ENCODE results near the gene TFCP2L1. TPM values are rescaled to one million over a fixed set of nuclear protein-coding genes. Genes with fewer than 3 reads are reported as not detected.
A peak's percentile ranks its signal among the peaks of the same experiment; 100 is the strongest.
"Not testable (repeated sequence)": the region's sequence is repeated elsewhere in the genome, so short reads cannot be mapped to it uniquely, and the experiment has no call there.

The TFCP2L1 gene
- total and polyA plus RNA-seq, 9 donors: under 0.01 to 0.45 (median 0.25) TPM

- peak; percentile 69 for DNase-seq
These were observed 57.4 kb downstream of the TFCP2L1 start for GRCh38 chr2:121227381-121228144.

GRCh38 chr2:121225681-121226080, 59.3 kb downstream of the TFCP2L1 start:
- H3K9me3 ChIP-seq (replicated peaks; ENCODE audit: control insufficient read depth, low read depth, low read length); H3K36me3 ChIP-seq (ENCODE audit: control insufficient read depth, insufficient read depth, low read length); H3K27ac ChIP-seq (ENCODE audit: low read length); DNase-seq; H3K4me3 ChIP-seq (ENCODE audit: low read length); H3K27me3 ChIP-seq (ENCODE audit: control insufficient read depth, insufficient read depth, low read length): not testable (repeated sequence)
- peaks cover 10% of the 10 kb centered on the region for H3K4me1 ChIP-seq (ENCODE audit: control insufficient read depth, insufficient read depth, low read length)
- 97% methylated on average over 13 of the region's 26 CpGs for WGBS (ENCODE audit: insufficient coverage)

More at GRCh38 chr2:121227381-121228144, 57.4 kb downstream of the TFCP2L1 start:
- H3K9me3 ChIP-seq (replicated peaks; ENCODE audit: control insufficient read depth, low read depth, low read length); H3K27ac ChIP-seq (ENCODE audit: low read length); H3K27me3 ChIP-seq (ENCODE audit: control insufficient read depth, insufficient read depth, low read length); H3K4me3 ChIP-seq (ENCODE audit: low read length); H3K36me3 ChIP-seq (ENCODE audit: control insufficient read depth, insufficient read depth, low read length): not testable (repeated sequence)
- 48% methylated on average over 14 of the region's 18 CpGs for WGBS (ENCODE audit: insufficient coverage)
- H3K4me1 ChIP-seq (ENCODE audit: control insufficient read depth, insufficient read depth, low read length): peaks cover 10% of the 10 kb centered on the region

- Histone ChIP-seq H3K9me3 (replicated peaks; ENCODE audit: control insufficient read depth, low read depth, low read length) (no peaks in the 10 kb centered on the region), H3K36me3 (ENCODE audit: control insufficient read depth, insufficient read depth, low read length) (no peaks in the 10 kb centered on the region), H3K4me3 (ENCODE audit: low read length) (no peak overlapping the region), H3K4me1 (ENCODE audit: control insufficient read depth, insufficient read depth, low read length) (no peaks in the 10 kb centered on the region), H3K27me3 (ENCODE audit: control insufficient read depth, insufficient read depth, low read length) (no peaks in the 10 kb centered on the region), H3K27ac (ENCODE audit: low read length) (no peak overlapping the region)
- DNase-seq: no peak
- no CpG with 5 or more reads among the region's 1 CpG for WGBS (ENCODE audit: insufficient coverage)
These were observed 64.0 kb downstream of the TFCP2L1 start for GRCh38 chr2:121220995-121221394.

- no peak overlapping the region for H3K27ac ChIP-seq (ENCODE audit: low read length)
- no peaks in the 10 kb centered on the region for H3K4me1 ChIP-seq (ENCODE audit: control insufficient read depth, insufficient read depth, low read length)
- no peaks in the 10 kb centered on the region for H3K27me3 ChIP-seq (ENCODE audit: control insufficient read depth, insufficient read depth, low read length)
- H3K36me3 ChIP-seq (ENCODE audit: control insufficient read depth, insufficient read depth, low read length): no peaks in the 10 kb centered on the region
- 77% methylated on average over 4 of the region's 5 CpGs for WGBS (ENCODE audit: insufficient coverage)
- DNase-seq: no peak
- no peak overlapping the region for H3K4me3 ChIP-seq (ENCODE audit: low read length)
- H3K9me3 ChIP-seq (replicated peaks; ENCODE audit: control insufficient read depth, low read depth, low read length): no peaks in the 10 kb centered on the region
These were observed 65.1 kb downstream of the TFCP2L1 start for GRCh38 chr2:121219866-121220265.

DNA sequence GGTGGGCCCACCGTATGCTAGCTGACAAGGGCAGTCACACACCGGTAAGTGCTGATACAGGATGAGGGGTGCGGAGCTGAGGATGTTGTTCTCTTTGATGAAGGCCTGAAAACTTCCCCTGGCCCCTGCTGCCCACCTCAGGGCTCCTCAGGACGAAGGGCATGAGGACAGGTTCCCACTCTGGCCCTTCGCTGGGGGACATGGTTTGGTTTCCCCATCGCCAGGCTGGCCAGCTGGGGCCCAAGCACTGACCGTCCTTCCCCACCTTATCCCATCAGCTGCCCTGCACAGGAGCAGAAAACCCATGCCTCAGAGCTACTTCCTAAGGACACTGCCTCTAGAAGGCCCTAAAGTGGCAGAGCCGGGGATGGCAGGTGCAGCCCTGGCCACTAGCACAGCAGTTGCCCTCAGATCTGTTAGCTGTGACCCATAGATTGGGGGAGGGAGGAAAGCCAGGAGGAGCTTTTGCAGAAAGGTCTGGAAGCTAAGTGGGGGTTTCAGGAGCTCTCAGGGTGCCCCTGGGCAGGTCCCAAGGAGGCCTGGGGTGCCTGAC, 66.5 kb downstream of the TFCP2L1 start:
- WGBS (ENCODE audit: insufficient coverage): 82% methylated on average over 6 of the region's 8 CpGs

GRCh38 chr2:121217627-121218026, 67.4 kb downstream of the TFCP2L1 start:
- Histone ChIP-seq H3K4me1 (ENCODE audit: control insufficient read depth, insufficient read depth, low read length) (no peaks in the 10 kb centered on the region), H3K4me3 (ENCODE audit: low read length) (no peak overlapping the region), H3K27ac (ENCODE audit: low read length) (no peak overlapping the region), H3K9me3 (replicated peaks; ENCODE audit: control insufficient read depth, low read depth, low read length) (no peaks in the 10 kb centered on the region), H3K36me3 (ENCODE audit: control insufficient read depth, insufficient read depth, low read length) (no peaks in the 10 kb centered on the region), H3K27me3 (ENCODE audit: control insufficient read depth, insufficient read depth, low read length) (no peaks in the 10 kb centered on the region)
- 52% methylated on average over 8 of the region's 10 CpGs for WGBS (ENCODE audit: insufficient coverage)
- DNase-seq: no peak

More for the DNA sequence above, 66.5 kb downstream of the TFCP2L1 start:
- H3K9me3 ChIP-seq (replicated peaks; ENCODE audit: control insufficient read depth, low read depth, low read length): no peaks in the 10 kb centered on the region
- H3K27me3 ChIP-seq (ENCODE audit: control insufficient read depth, insufficient read depth, low read length): no peaks in the 10 kb centered on the region
- no peaks in the 10 kb centered on the region for H3K36me3 ChIP-seq (ENCODE audit: control insufficient read depth, insufficient read depth, low read length)
- H3K27ac ChIP-seq (ENCODE audit: low read length): no peak overlapping the region
- no peak overlapping the region for H3K4me3 ChIP-seq (ENCODE audit: low read length)
- no peak for DNase-seq
- no peaks in the 10 kb centered on the region for H3K4me1 ChIP-seq (ENCODE audit: control insufficient read depth, insufficient read depth, low read length)

GRCh38 chr2:121214296-121214695, 70.7 kb downstream of the TFCP2L1 start:
- WGBS (ENCODE audit: insufficient coverage): 89% methylated on average over 7 of the region's 10 CpGs
- DNase-seq: no peak
- H3K36me3 ChIP-seq (ENCODE audit: control insufficient read depth, insufficient read depth, low read length): no peaks in the 10 kb centered on the region

GRCh38 chr2:121213386-121213785, 71.6 kb downstream of the TFCP2L1 start:
- no peaks in the 10 kb centered on the region for H3K9me3 ChIP-seq (replicated peaks; ENCODE audit: control insufficient read depth, low read depth, low read length)
- no peaks in the 10 kb centered on the region for H3K36me3 ChIP-seq (ENCODE audit: control insufficient read depth, insufficient read depth, low read length)
- peaks cover 2% of the 10 kb centered on the region for H3K27me3 ChIP-seq (ENCODE audit: control insufficient read depth, insufficient read depth, low read length)
- no peaks in the 10 kb centered on the region for H3K4me1 ChIP-seq (ENCODE audit: control insufficient read depth, insufficient read depth, low read length)
- 89% methylated on average over 5 of the region's 8 CpGs for WGBS (ENCODE audit: insufficient coverage)
- no peak for DNase-seq
- no peak overlapping the region for H3K27ac ChIP-seq (ENCODE audit: low read length)
- H3K4me3 ChIP-seq (ENCODE audit: low read length): no peak overlapping the region

More at GRCh38 chr2:121214296-121214695, 70.7 kb downstream of the TFCP2L1 start:
- H3K27me3 ChIP-seq (ENCODE audit: control insufficient read depth, insufficient read depth, low read length): peaks cover 2% of the 10 kb centered on the region
- H3K4me3 ChIP-seq (ENCODE audit: low read length): no peak overlapping the region
- H3K9me3 ChIP-seq (replicated peaks; ENCODE audit: control insufficient read depth, low read depth, low read length): no peaks in the 10 kb centered on the region
- no peaks in the 10 kb centered on the region for H3K4me1 ChIP-seq (ENCODE audit: control insufficient read depth, insufficient read depth, low read length)
- no peak overlapping the region for H3K27ac ChIP-seq (ENCODE audit: low read length)

GRCh38 chr2:121212661-121213325, 72.2 kb downstream of the TFCP2L1 start:
- WGBS (ENCODE audit: insufficient coverage): 70% methylated on average over 30 of the region's 33 CpGs
- Histone ChIP-seq H3K27me3 (ENCODE audit: control insufficient read depth, insufficient read depth, low read length) (peaks cover 2% of the 10 kb centered on the region), H3K36me3 (ENCODE audit: control insufficient read depth, insufficient read depth, low read length) (no peaks in the 10 kb centered on the region), H3K4me3 (ENCODE audit: low read length) (no peak overlapping the region), H3K9me3 (replicated peaks; ENCODE audit: control insufficient read depth, low read depth, low read length) (no peaks in the 10 kb centered on the region), H3K27ac (ENCODE audit: low read length) (no peak overlapping the region), H3K4me1 (ENCODE audit: control insufficient read depth, insufficient read depth, low read length) (no peaks in the 10 kb centered on the region)
- no peak for DNase-seq

DNA sequence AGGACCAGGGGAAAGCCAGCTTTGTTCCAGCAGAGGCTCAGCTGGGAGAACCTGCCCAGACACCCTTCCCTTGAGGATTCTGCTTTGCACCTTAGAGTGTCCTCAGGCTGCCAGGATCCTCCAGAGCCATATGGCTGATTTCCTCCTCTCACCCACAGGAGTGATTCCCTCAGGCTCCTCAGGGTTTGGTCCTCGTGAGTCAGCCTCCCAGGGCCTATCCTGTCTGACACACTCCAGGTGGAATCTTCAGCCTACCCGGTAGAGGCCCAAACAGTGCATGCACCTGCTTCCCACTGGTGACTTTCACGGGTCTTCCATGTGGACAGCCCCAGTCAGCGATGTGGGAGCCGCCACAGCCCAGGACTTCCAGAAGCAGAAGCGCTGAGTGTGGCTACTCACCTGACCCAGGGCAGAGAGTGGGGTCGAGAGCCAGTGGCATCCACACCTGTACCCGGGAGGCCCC, 73.3 kb downstream of the TFCP2L1 start:
- no peak for DNase-seq
- peaks cover 2% of the 10 kb centered on the region for H3K9me3 ChIP-seq (replicated peaks; ENCODE audit: control insufficient read depth, low read depth, low read length)
- H3K27me3 ChIP-seq (ENCODE audit: control insufficient read depth, insufficient read depth, low read length): peaks cover 4% of the 10 kb centered on the region
- H3K4me1 ChIP-seq (ENCODE audit: control insufficient read depth, insufficient read depth, low read length): no peaks in the 10 kb centered on the region
- no peak overlapping the region for H3K4me3 ChIP-seq (ENCODE audit: low read length)
- no peak overlapping the region for H3K27ac ChIP-seq (ENCODE audit: low read length)
- 88% methylated on average over 6 of the region's 8 CpGs for WGBS (ENCODE audit: insufficient coverage)
- H3K36me3 ChIP-seq (ENCODE audit: control insufficient read depth, insufficient read depth, low read length): no peaks in the 10 kb centered on the region

Measured in muscle of leg (tissue), 11 donors.